ENCODE data around the gene LAMB3. TPM values are rescaled to one million over a fixed set of nuclear protein-coding genes. Genes with fewer than 3 reads are reported as not detected.

The LAMB3 gene
- total and polyA plus RNA-seq, 8 donors = 1.4 to 25.8 (median 3.4) TPM

GRCh38 chr1:209609791-209610630 lies 42.2 kb downstream of the LAMB3 start:
- Histone ChIP-seq H3K27me3 (no peaks in the 10 kb centered on the region), H3K36me3 (no peaks in the 10 kb centered on the region), H3K27ac (no peak overlapping the region), H3K4me1 (no peaks in the 10 kb centered on the region), H3K4me3 (no peak overlapping the region), H3K9me3 (no peaks in the 10 kb centered on the region)
- ATAC-seq (no peak), FAIRE-seq (no peak), DNase-seq (no peak)
- WGBS, 2 donors = 84 to 86% methylated on average over 8 of the region's 8 CpGs
- no peak for TF ChIP-seq CTCF (IDR thresholded peaks at IDR 0.05)
- intact Hi-C loops (cut with DNase I) = loop anchor here in 1 of 3 donors (10.0 kb wide), 1 partner anchor 85 kb away; no protein-coding TSS in a partner anchor

- intact Hi-C loops (cut with DNase I) = loop anchor here in 1 of 3 donors (10.0 kb wide), 1 partner anchor 86 kb away; no protein-coding TSS in a partner anchor
- no peaks in the 10 kb centered on the region for H3K27me3 ChIP-seq
- WGBS, 2 donors = 80 to 88% methylated on average over 9 of the region's 9 CpGs
- no peak overlapping the region for H3K4me3 ChIP-seq
- no peak for FAIRE-seq
- no peaks in the 10 kb centered on the region for H3K36me3 ChIP-seq
- H3K4me1 ChIP-seq = no peaks in the 10 kb centered on the region
- H3K9me3 ChIP-seq = no peaks in the 10 kb centered on the region
- no peak for DNase-seq
- no peak for ATAC-seq
- H3K27ac ChIP-seq = no peak overlapping the region
- TF ChIP-seq CTCF (IDR thresholded peaks at IDR 0.05) = no peak
These were observed 43.0 kb downstream of the LAMB3 start for GRCh38 chr1:209609041-209609790.

GRCh38 chr1:209607795-209608178 lies 44.4 kb downstream of the LAMB3 start:
- no peak for DNase-seq
- ATAC-seq = no peak
- intact Hi-C loops (cut with DNase I) = loop anchor here in 1 of 3 donors (10.0 kb wide), 1 partner anchor 87 kb away; no protein-coding TSS in a partner anchor

GRCh38 chr1:209607102-209607794 lies 45.0 kb downstream of the LAMB3 start:
- no peak for TF ChIP-seq CTCF (IDR thresholded peaks at IDR 0.05)
- peak in 1 of 6 donors; percentile 34 for DNase-seq
- H3K4me1 ChIP-seq = no peaks in the 10 kb centered on the region
- H3K36me3 ChIP-seq = no peaks in the 10 kb centered on the region
- no peak for FAIRE-seq
- intact Hi-C loops (cut with DNase I) = loop anchor here in 1 of 3 donors (10.0 kb wide), 1 partner anchor 88 kb away; no protein-coding TSS in a partner anchor
- peak overlapping the region in 2 of 4 donors; percentile 17 to 55 for H3K27ac ChIP-seq
- H3K4me3 ChIP-seq = no peak overlapping the region
- WGBS, 2 donors = 52 to 65% methylated on average over 1 of the region's 1 CpG
- no peaks in the 10 kb centered on the region for H3K27me3 ChIP-seq
- peak in 2 of 4 donors; percentile 78 to 92 for ATAC-seq
- H3K9me3 ChIP-seq = no peaks in the 10 kb centered on the region

More at GRCh38 chr1:209607795-209608178, 44.4 kb downstream of the LAMB3 start:
- Histone ChIP-seq H3K27me3 (no peaks in the 10 kb centered on the region), H3K27ac (peak overlapping the region in 2 of 4 donors; percentile 17 to 55), H3K36me3 (no peaks in the 10 kb centered on the region), H3K4me1 (no peaks in the 10 kb centered on the region), H3K4me3 (no peak overlapping the region), H3K9me3 (no peaks in the 10 kb centered on the region)
- 79 to 80% methylated on average over 8 of the region's 8 CpGs for WGBS, 2 donors
- FAIRE-seq = no peak
- TF ChIP-seq CTCF (IDR thresholded peaks at IDR 0.05) = no peak
